CD4-positive, CD25-positive, alpha-beta regulatory T cell (primary cell): Measurements from ENCODE around the gene ORC5. TPM values are rescaled to one million over a fixed set of nuclear protein-coding genes. Genes with fewer than 3 reads are reported as not detected.
A peak's percentile ranks its signal among the peaks of the same experiment; 100 is the strongest.
"Not testable (repeated sequence)": the region's sequence is repeated elsewhere in the genome, so short reads cannot be mapped to it uniquely, and the experiment has no call there.

Source experiments
- ATAC-seq, 2 donors: fragments of 150-1000 bp; cut with Tn5 transposase; one replicate each; pipeline ENCODE4 v1.10.0; 2021; ENCODE audit warnings: low read depth in 2 of 2, moderate number of reproducible peaks in 2 of 2, moderate library complexity in 1 of 2
- DNase-seq, 3 donors: peaks; one replicate each; pipeline versions ENCODE4 v3.0.0 to v3.0.0-alpha.2; 2012 to 2022; ENCODE audit warnings: mixed read lengths in 1 of 3
- H3K27ac ChIP-seq: one replicate; pipeline ENCODE4 v1.7.0; 2013; ENCODE audit warnings: mild to moderate bottlenecking, low read length; ENCODE audit not compliant: insufficient read depth, poor library complexity, severe bottlenecking
- H3K27me3 ChIP-seq: one replicate; pipeline ENCODE4 v1.7.0; 2013; ENCODE audit warnings: low read length; ENCODE audit not compliant: control insufficient read depth, insufficient read depth
- H3K36me3 ChIP-seq: one replicate; pipeline ENCODE4 v1.7.0; 2013; ENCODE audit warnings: mild to moderate bottlenecking, low read length, moderate library complexity; ENCODE audit not compliant: control insufficient read depth, insufficient read depth
- H3K4me1 ChIP-seq: 2 replicates; pipeline ENCODE4 v1.7.0; 2013; ENCODE audit warnings: mild to moderate bottlenecking, low read length; ENCODE audit not compliant: insufficient read depth, control insufficient read depth, poor library complexity, severe bottlenecking
- H3K4me3 ChIP-seq: one replicate; pipeline ENCODE4 v1.7.0; 2013; ENCODE audit warnings: low read depth, mild to moderate bottlenecking, low read length, moderate library complexity
- H3K9me3 ChIP-seq, 2 experiments: 1 replicate in 1 of 2; 2 replicates in 1 of 2; pipeline ENCODE4 v1.7.0; 2013; ENCODE audit warnings: low read length in 2 of 2, mild to moderate bottlenecking in 1 of 2, moderate library complexity in 1 of 2; ENCODE audit not compliant: control insufficient read depth in 2 of 2
- H3K27ac Mint-ChIP-seq, 3 donors: one replicate each; pipeline ENCODE4 v1.8.0; 2020 to 2022; ENCODE audit warnings: mild to moderate bottlenecking in 3 of 3, mixed read lengths in 3 of 3, moderate library complexity in 2 of 3
- H3K27me3 Mint-ChIP-seq: one replicate; pipeline ENCODE4 v1.8.0; 2022; ENCODE audit warnings: mild to moderate bottlenecking, mixed read lengths
- H3K36me3 Mint-ChIP-seq: one replicate; pipeline ENCODE4 v1.8.0; 2020; ENCODE audit warnings: mixed read lengths
- H3K4me1 Mint-ChIP-seq, 4 donors: one replicate each; pipeline ENCODE4 v1.8.0; 2020 to 2022; ENCODE audit warnings: mixed read lengths in 4 of 4, mild to moderate bottlenecking in 1 of 4
- H3K4me3 Mint-ChIP-seq, 4 donors: one replicate each; pipeline ENCODE4 v1.8.0; 2020 to 2022; ENCODE audit warnings: mild to moderate bottlenecking in 4 of 4, mixed read lengths in 4 of 4, moderate library complexity in 3 of 4
- H3K9me3 Mint-ChIP-seq, 7 donors: one replicate each; pipeline ENCODE4 v1.8.0; 2020 to 2022; ENCODE audit warnings: mixed read lengths in 7 of 7, mild to moderate bottlenecking in 3 of 7, moderate library complexity in 2 of 7
- polyA plus RNA-seq, 4 donors: library from polyadenylated mRNA; unstranded; fragments of 300-500 nt; fragmentation: Illumina TruSeq; gene quantifications; one replicate each; pipeline ENCODE4 v1.2.3, GENCODE V29; 2021
- total RNA-seq: library from RNA; stranded (reverse); gene quantifications from one replicate; pipeline ENCODE4 v1.2.3, GENCODE V29; 2022

The ORC5 gene
- total and polyA plus RNA-seq, 5 donors from 2014 or later, result 16.7 to 30.0 (median 29.0) TPM

GRCh38 chr7:104241135-104241534, 33.3 kb upstream of the ORC5 start:
- no peak overlapping the region for H3K27ac Mint-ChIP-seq
- H3K4me1 ChIP-seq, result no peaks in the 10 kb centered on the region
- no peaks in the 10 kb centered on the region for H3K4me1 Mint-ChIP-seq
- peaks cover 26% of the 10 kb centered on the region for H3K27me3 Mint-ChIP-seq
- peaks cover 0 to 5% (median 0%) of the 10 kb centered on the region in 7 donors for H3K9me3 Mint-ChIP-seq
- H3K4me3 ChIP-seq, result no peak overlapping the region
- no peak overlapping the region for H3K27ac ChIP-seq
- no peak for ATAC-seq
- peaks cover 12% of the 10 kb centered on the region for H3K27me3 ChIP-seq
- no peaks in the 10 kb centered on the region for H3K36me3 Mint-ChIP-seq
- no peaks in the 10 kb centered on the region for H3K9me3 ChIP-seq
- no peak overlapping the region for H3K4me3 Mint-ChIP-seq
- no peaks in the 10 kb centered on the region for H3K36me3 ChIP-seq
- DNase-seq, result no peak

GRCh38 chr7:104240401-104240800, 32.6 kb upstream of the ORC5 start:
- Mint-ChIP-seq H3K27me3 (peaks cover 26% of the 10 kb centered on the region), H3K9me3 (peaks cover 0 to 4% (median 0%) of the 10 kb centered on the region in 7 donors)
- H3K27me3 ChIP-seq, result peaks cover 12% of the 10 kb centered on the region

GRCh38 chr7:104234990-104235389, 27.2 kb upstream of the ORC5 start:
- ATAC-seq, DNase-seq: not testable (repeated sequence)

More at GRCh38 chr7:104240401-104240800, 32.6 kb upstream of the ORC5 start:
- Histone ChIP-seq H3K27ac (no peak overlapping the region), H3K4me3 (no peak overlapping the region), H3K4me1 (no peaks in the 10 kb centered on the region), H3K9me3 (no peaks in the 10 kb centered on the region), H3K36me3 (no peaks in the 10 kb centered on the region)
- H3K36me3 Mint-ChIP-seq, result no peaks in the 10 kb centered on the region
- no peaks in the 10 kb centered on the region for H3K4me1 Mint-ChIP-seq
- H3K27ac Mint-ChIP-seq, result no peak overlapping the region
- DNase-seq, result no peak
- no peak overlapping the region for H3K4me3 Mint-ChIP-seq
- no peak for ATAC-seq

DNA sequence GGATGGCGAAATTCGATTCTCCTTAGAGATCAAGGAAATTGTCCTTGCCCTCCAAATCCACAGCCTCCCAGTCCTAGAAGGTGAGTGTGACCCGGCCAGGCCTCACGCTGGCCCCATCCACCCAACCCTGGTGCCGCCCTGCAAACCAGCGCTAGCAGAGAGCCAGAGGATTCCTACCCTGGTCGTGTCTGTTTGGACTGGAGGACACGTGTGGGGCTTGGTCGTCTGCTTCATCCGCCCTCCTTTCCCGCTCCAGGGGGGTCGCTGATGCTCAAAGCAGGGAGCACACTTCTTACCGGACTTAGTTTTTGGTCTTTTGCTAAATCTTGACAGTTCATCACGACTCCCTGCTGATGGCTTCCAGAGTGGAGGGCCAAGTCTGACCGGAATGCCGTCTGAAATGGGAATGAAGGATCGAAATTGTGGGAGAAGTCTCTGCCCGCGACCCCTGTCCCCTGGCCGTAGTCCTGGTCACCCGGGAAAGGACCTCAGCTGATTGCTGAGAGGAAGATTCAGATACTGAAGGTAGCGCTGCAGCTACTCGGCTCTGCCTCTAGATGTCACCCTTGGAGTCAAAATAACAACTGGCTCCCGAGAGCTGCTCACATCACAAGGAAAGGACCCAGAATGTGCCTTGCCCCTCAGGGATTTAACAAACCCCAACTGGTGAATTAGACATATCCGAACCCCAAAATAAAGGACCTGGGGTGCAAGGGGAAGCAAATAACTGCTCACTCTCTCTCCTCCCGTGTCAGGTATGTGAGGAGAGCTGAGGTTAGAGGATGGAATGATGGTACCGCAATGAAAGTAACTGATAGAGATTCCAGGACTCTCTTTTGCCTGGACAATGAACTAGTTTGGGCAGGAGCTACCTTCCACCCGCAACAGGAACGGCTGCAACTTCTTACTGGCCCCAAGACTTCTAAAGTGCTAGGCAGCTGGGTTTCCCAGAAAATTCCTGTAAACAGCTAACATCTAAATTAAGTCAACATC, 23.5 kb upstream of the ORC5 start:
- no peaks in the 10 kb centered on the region for H3K36me3 Mint-ChIP-seq
- Histone ChIP-seq H3K36me3 (no peaks in the 10 kb centered on the region), H3K4me1 (no peaks in the 10 kb centered on the region), H3K9me3 (no peaks in the 10 kb centered on the region), H3K27ac (no peak overlapping the region), H3K27me3 (peaks cover 11% of the 10 kb centered on the region), H3K4me3 (no peak overlapping the region)
- H3K27me3 Mint-ChIP-seq, result peaks cover 38% of the 10 kb centered on the region
- H3K9me3 Mint-ChIP-seq, result no peaks in the 10 kb centered on the region
- DNase-seq (peak in 2 of 3 donors; percentile 34 to 49), ATAC-seq (peak; percentile 68 to 71)
- no peak overlapping the region for H3K4me3 Mint-ChIP-seq
- H3K4me1 Mint-ChIP-seq, result peaks cover 0 to 4% (median 0%) of the 10 kb centered on the region in 4 donors
- H3K27ac Mint-ChIP-seq, result no peak overlapping the region

More at GRCh38 chr7:104234990-104235389, 27.2 kb upstream of the ORC5 start:
- H3K4me1 Mint-ChIP-seq, H3K4me3 ChIP-seq, H3K27ac Mint-ChIP-seq, H3K9me3 ChIP-seq, H3K9me3 Mint-ChIP-seq, H3K36me3 Mint-ChIP-seq, H3K27ac ChIP-seq, H3K4me3 Mint-ChIP-seq, H3K4me1 ChIP-seq, H3K36me3 ChIP-seq: not testable (repeated sequence)
- H3K27me3 Mint-ChIP-seq, result peaks cover 42% of the 10 kb centered on the region
- peaks cover 18% of the 10 kb centered on the region for H3K27me3 ChIP-seq

DNA sequence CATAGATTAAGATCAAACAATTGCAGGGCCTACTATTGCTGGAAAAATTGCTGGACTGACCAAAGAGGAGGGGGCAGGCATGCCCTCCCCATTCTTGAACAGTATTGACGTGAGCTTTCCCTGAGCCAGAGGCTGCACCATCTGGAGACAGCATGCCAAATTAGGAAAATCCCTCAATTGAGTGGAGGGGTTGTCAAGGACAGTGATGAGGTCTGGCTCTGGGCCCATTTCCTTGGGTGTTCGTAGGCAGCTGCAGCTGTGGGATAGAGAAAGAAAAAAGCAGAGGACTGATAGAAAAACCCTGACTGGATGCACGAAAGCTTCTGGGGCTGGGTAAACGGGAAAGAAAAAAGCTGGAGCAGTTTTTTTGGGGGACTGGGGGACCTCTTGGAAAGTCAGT, 22.8 kb upstream of the ORC5 start:
- peaks cover 11% of the 10 kb centered on the region for H3K27me3 ChIP-seq
- no peaks in the 10 kb centered on the region for H3K36me3 Mint-ChIP-seq
- no peaks in the 10 kb centered on the region for H3K9me3 Mint-ChIP-seq
- H3K4me1 Mint-ChIP-seq, result peaks cover 0 to 4% (median 0%) of the 10 kb centered on the region in 4 donors
- no peak for ATAC-seq
- no peak for DNase-seq
- no peaks in the 10 kb centered on the region for H3K36me3 ChIP-seq
- no peak overlapping the region for H3K27ac Mint-ChIP-seq
- no peak overlapping the region for H3K4me3 Mint-ChIP-seq
- no peak overlapping the region for H3K4me3 ChIP-seq
- no peaks in the 10 kb centered on the region for H3K4me1 ChIP-seq
- H3K9me3 ChIP-seq, result no peaks in the 10 kb centered on the region
- H3K27me3 Mint-ChIP-seq, result peaks cover 40% of the 10 kb centered on the region
- H3K27ac ChIP-seq, result no peak overlapping the region

GRCh38 chr7:104228442-104228841, 20.6 kb upstream of the ORC5 start:
- Histone ChIP-seq H3K27ac (no peak overlapping the region), H3K36me3 (no peaks in the 10 kb centered on the region), H3K4me3 (no peak overlapping the region), H3K27me3 (peaks cover 18% of the 10 kb centered on the region), H3K4me1 (no peaks in the 10 kb centered on the region), H3K9me3 (no peaks in the 10 kb centered on the region)
- H3K4me3 Mint-ChIP-seq, result no peak overlapping the region
- H3K27ac Mint-ChIP-seq, result no peak overlapping the region
- DNase-seq (no peak), ATAC-seq (no peak)
- H3K4me1 Mint-ChIP-seq, result peaks cover 0 to 4% (median 0%) of the 10 kb centered on the region in 4 donors
- peaks cover 46% of the 10 kb centered on the region for H3K27me3 Mint-ChIP-seq
- H3K36me3 Mint-ChIP-seq, result no peaks in the 10 kb centered on the region
- peaks cover 0 to 3% (median under 1%) of the 10 kb centered on the region in 7 donors for H3K9me3 Mint-ChIP-seq

- DNase-seq, result no peak
- no peak overlapping the region for H3K4me3 Mint-ChIP-seq
- Histone ChIP-seq H3K27ac (no peak overlapping the region), H3K36me3 (no peaks in the 10 kb centered on the region), H3K4me1 (no peaks in the 10 kb centered on the region), H3K9me3 (peaks cover 2 to 3% of the 10 kb centered on the region in 2 experiments), H3K4me3 (no peak overlapping the region), H3K27me3 (peaks cover 11% of the 10 kb centered on the region)
- no peak for ATAC-seq
- no peaks in the 10 kb centered on the region for H3K4me1 Mint-ChIP-seq
- no peak overlapping the region for H3K27ac Mint-ChIP-seq
- peaks cover 4% of the 10 kb centered on the region for H3K36me3 Mint-ChIP-seq
- peaks cover 38% of the 10 kb centered on the region for H3K27me3 Mint-ChIP-seq
- H3K9me3 Mint-ChIP-seq, result peaks cover 0 to 11% (median 5%) of the 10 kb centered on the region in 7 donors
These were observed 17.6 kb upstream of the ORC5 start for GRCh38 chr7:104225451-104225850.
